LNCAP (cell line): ENCODE measurements around the gene ERG.

ENCODE experiments used
- TF ChIP-seq, protein P1 (sequence below): fragments of 450-650 bp; IDR thresholded peaks from 2 replicates; pipeline ENCODE4 v1.5.1; 2017; ENCODE audit warnings: mild to moderate bottlenecking

The ERG gene

GRCh38 chr21:38472412-38473108 lies 25.7 kb downstream of the ERG start:
- TF ChIP-seq, protein P1, sequence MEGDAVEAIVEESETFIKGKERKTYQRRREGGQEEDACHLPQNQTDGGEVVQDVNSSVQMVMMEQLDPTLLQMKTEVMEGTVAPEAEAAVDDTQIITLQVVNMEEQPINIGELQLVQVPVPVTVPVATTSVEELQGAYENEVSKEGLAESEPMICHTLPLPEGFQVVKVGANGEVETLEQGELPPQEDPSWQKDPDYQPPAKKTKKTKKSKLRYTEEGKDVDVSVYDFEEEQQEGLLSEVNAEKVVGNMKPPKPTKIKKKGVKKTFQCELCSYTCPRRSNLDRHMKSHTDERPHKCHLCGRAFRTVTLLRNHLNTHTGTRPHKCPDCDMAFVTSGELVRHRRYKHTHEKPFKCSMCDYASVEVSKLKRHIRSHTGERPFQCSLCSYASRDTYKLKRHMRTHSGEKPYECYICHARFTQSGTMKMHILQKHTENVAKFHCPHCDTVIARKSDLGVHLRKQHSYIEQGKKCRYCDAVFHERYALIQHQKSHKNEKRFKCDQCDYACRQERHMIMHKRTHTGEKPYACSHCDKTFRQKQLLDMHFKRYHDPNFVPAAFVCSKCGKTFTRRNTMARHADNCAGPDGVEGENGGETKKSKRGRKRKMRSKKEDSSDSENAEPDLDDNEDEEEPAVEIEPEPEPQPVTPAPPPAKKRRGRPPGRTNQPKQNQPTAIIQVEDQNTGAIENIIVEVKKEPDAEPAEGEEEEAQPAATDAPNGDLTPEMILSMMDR = no peak

DNA sequence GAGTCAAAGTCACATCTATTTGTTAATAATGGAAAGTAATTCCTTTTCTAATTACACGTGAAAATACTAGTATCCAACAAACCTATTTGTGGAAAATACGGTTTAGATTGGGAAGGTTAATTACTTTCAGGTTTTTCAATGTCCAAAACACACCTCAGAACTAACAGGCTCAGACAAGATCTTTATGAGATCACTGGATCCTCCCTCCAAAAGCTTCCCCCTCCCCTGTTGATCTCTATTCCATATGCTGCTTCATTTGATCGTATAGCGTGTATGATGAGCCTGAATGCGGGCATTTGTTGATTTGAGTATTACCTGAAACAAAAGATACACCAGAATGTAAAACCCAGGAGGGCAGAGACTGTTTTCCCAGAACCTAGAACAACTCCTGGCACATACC lies 26.5 kb downstream of the ERG start:
- TF ChIP-seq, protein P1 = no peak

DNA sequence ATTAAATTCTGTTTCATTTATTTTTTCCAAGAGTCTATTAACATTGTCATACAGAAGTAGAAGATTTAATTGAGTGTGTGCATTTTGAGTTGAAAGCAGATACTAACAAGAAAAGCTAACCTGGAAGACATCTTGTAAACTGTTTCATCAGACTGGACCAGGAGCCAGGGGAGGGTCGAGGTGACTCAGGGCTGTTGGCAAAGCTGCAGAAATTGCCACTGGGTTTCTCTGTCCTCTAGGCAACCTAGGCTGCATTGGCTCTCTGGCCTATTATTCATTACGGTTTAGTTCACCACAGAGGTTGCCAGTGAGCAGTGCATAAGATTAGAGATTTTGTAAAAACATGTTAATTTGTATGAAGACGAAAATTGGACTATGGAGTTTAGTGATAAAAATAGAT lies 27.5 kb downstream of the ERG start:
- TF ChIP-seq, protein P1 = no peak

DNA sequence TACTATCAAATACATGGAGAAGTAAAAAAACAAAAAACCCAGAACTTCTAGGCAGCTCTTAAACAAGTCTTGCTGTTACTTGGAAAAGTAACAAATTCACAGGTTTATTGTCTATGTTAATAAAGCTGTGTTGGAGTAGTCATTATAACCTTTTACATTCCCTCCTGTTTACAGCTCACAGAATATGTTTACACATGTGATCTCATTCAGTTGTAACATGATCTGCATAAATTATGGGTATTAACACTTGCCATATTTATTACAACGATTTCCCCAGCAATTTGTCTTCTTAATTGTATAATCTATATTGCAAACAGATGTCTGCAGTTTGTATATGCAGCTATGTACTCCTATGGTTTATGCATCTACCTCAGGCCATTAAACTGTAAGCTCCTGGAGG lies 28.6 kb downstream of the ERG start:
- TF ChIP-seq, protein P1 = no peak

DNA sequence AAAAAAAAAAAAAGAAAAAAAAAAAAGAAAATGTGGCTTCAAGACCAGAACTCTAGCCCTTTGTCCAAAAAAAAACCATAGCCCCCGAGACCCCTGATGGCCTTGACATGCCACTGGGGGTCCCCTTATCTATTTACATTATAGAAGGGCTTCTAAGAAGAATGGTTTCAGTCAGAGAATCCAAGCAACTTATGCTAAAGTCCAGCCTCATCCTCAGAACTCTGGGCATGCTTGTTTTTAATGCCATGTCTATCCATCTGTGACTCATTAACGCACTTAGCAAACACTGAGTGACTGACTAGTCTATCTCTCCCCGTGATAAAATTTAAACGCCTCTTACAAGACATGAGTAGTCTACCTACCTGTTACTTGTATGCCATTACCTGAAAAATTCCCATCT lies 29.3 kb downstream of the ERG start:
- TF ChIP-seq, protein P1 = no peak

GRCh38 chr21:38467911-38468310 lies 30.4 kb downstream of the ERG start:
- TF ChIP-seq, protein P1 = no peak

DNA sequence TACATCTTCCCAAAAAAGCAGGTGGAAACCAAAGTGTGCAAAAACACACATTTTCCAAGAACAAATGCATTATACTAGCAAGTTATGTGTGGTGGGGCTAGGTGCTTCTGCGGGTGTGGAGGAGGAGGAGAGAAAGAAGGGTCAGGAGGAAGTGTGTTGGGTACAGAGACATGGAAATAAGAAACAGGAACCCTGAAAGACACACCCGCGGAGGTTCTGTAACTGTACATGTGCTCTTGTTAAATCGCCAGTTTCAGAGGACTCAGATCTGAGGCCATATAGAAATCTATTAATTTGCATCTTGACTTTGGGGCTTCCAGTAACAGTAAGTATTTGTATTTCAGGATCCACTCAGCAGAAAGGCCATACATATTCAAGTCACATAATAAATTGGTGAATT lies 30.9 kb downstream of the ERG start:
- TF ChIP-seq, protein P1 = no peak

DNA sequence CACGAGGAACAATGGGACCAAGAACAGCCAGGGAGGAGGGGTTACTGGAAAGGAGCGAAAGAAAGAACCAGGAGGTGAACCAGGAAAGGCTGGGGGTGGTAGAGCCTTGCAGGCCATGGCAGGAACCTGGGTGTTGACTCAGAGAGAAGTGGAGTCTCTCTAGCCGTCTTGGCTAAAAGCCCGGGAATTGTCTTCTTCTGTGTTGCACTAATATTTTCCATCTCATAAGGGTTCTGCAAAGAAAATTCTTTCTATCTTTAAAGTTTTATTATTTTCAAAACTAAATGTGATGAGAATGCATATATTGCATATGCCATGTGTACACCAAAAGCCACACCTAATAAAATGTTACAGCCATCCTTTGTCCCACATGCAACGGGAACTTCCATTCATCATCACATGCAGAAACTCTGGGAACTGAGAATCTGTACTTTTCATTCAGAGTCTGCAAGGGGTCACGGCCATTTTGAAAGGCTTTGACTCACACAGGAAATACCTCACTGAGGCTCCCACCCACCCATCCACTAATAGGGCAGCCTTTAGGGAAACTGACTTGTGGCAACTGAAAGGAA lies 38.0 kb downstream of the ERG start:
- TF ChIP-seq, protein P1 = no peak
